Upper lobe of left lung (tissue), 4 donors: ENCODE data around the gene KRT4.

Source experiments
- EP300 ChIP-seq, 4 donors: sonication (generic); formaldehyde crosslinking; IDR thresholded peaks; one replicate each; pipeline ENCODE4 v1.5.1; 2017; ENCODE audit warnings: antibody characterized with exemption in 4 of 4, control low read depth in 2 of 4
- POLR2A ChIP-seq, 4 donors: fragments of 450-650 bp; IDR thresholded peaks; one replicate each; pipeline ENCODE4 v1.5.1; 2016 to 2017; ENCODE audit warnings: antibody characterized with exemption in 4 of 4, mild to moderate bottlenecking in 2 of 4
- TF ChIP-seq, protein P1 (sequence below), 6 experiments: fragments of 450-650 bp in 4 of 6; fragments of 200-600 bp in 2 of 6; sonication (generic) in 2 of 6; IDR thresholded peaks; one replicate each; pipeline ENCODE4 v1.5.1; 2016 to 2019; ENCODE audit warnings: antibody characterized with exemption in 6 of 6

DNA sequence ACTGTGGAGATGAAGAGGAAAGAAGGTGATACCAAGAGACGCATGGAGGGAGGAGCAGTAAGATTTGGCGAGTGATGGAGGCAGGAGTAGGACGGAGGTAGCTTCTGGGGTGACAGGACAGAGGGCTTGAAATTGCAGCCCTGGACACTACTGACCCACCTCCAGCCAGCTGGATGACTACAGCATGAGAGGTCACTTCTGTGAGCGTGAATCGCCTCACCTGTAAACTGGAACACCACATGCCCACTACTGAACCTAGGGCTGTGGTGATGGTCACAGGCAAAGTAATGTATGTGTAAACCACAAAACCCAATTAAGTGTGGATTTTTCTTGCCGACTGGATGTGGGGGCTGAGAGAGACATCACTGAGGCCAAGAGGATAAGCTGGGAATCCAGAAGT is 6.6 kb upstream of the KRT4 start:
- TF ChIP-seq EP300 (IDR thresholded peaks at IDR 0.05) = no peak
- TF ChIP-seq POLR2A (IDR thresholded peaks at IDR 0.05) = no peak
- TF ChIP-seq, protein P1, sequence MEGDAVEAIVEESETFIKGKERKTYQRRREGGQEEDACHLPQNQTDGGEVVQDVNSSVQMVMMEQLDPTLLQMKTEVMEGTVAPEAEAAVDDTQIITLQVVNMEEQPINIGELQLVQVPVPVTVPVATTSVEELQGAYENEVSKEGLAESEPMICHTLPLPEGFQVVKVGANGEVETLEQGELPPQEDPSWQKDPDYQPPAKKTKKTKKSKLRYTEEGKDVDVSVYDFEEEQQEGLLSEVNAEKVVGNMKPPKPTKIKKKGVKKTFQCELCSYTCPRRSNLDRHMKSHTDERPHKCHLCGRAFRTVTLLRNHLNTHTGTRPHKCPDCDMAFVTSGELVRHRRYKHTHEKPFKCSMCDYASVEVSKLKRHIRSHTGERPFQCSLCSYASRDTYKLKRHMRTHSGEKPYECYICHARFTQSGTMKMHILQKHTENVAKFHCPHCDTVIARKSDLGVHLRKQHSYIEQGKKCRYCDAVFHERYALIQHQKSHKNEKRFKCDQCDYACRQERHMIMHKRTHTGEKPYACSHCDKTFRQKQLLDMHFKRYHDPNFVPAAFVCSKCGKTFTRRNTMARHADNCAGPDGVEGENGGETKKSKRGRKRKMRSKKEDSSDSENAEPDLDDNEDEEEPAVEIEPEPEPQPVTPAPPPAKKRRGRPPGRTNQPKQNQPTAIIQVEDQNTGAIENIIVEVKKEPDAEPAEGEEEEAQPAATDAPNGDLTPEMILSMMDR (IDR thresholded peaks at IDR 0.05) = no peak
